ENCODE measurements around the gene SLX4IP. TPM values are rescaled to one million over a fixed set of nuclear protein-coding genes. Genes with fewer than 3 reads are reported as not detected.
A peak's percentile ranks its signal among the peaks of the same experiment; 100 is the strongest.

SLX4IP gene
- polyA plus RNA-seq, 6 donors from 2014 or later, result 1.7 to 3.5 (median 2.5) TPM

GRCh38 chr20:10462516-10462915 lies 27.4 kb downstream of the SLX4IP start:
- no peak overlapping the region for H3K4me3 Mint-ChIP-seq
- no peak overlapping the region for H3K27ac Mint-ChIP-seq
- peaks cover under 1 to 11% (median 2%) of the 10 kb centered on the region in 7 donors for H3K9me3 Mint-ChIP-seq
- peaks cover 0 to 8% (median 2%) of the 10 kb centered on the region in 3 donors for H3K4me1 Mint-ChIP-seq
- ATAC-seq (ENCODE audit: low read depth in 2 of 2), result no peak
- DNase-seq, result no peak
- H3K27me3 Mint-ChIP-seq, result no peaks in the 10 kb centered on the region
- peaks cover 42 to 44% of the 10 kb centered on the region in 2 donors for H3K36me3 Mint-ChIP-seq

- H3K4me1 Mint-ChIP-seq, result peaks cover 2 to 14% (median 4%) of the 10 kb centered on the region in 3 donors
- H3K9me3 Mint-ChIP-seq, result peaks cover 0 to 4% (median 1%) of the 10 kb centered on the region in 7 donors
- H3K27me3 Mint-ChIP-seq, result no peaks in the 10 kb centered on the region
- no peak for DNase-seq
- no peak for ATAC-seq (ENCODE audit: low read depth in 2 of 2)
- no peak overlapping the region for H3K4me3 Mint-ChIP-seq
- peaks cover 37 to 40% of the 10 kb centered on the region in 2 donors for H3K36me3 Mint-ChIP-seq
- peak overlapping the region in 1 of 6 donors; percentile 44 for H3K27ac Mint-ChIP-seq
Observed at GRCh38 chr20:10463622-10464021, 28.5 kb downstream of the SLX4IP start.

GRCh38 chr20:10465135-10465534 lies 30.0 kb downstream of the SLX4IP start:
- Mint-ChIP-seq H3K27ac (no peak overlapping the region), H3K4me1 (peaks cover 2 to 14% (median 6%) of the 10 kb centered on the region in 3 donors), H3K4me3 (no peak overlapping the region), H3K36me3 (peaks cover 25 to 32% of the 10 kb centered on the region in 2 donors), H3K9me3 (peaks cover 0 to 4% (median 0%) of the 10 kb centered on the region in 7 donors), H3K27me3 (no peaks in the 10 kb centered on the region)
- ATAC-seq (ENCODE audit: low read depth in 2 of 2), result no peak
- DNase-seq, result no peak

GRCh38 chr20:10466325-10466724 lies 31.2 kb downstream of the SLX4IP start:
- Mint-ChIP-seq H3K27me3 (no peaks in the 10 kb centered on the region), H3K4me3 (no peak overlapping the region), H3K36me3 (peaks cover 20 to 24% of the 10 kb centered on the region in 2 donors), H3K27ac (no peak overlapping the region), H3K4me1 (peaks cover 2 to 14% (median 6%) of the 10 kb centered on the region in 3 donors), H3K9me3 (peaks cover 0 to 4% (median 0%) of the 10 kb centered on the region in 7 donors)
- DNase-seq, result no peak
- no peak for ATAC-seq (ENCODE audit: low read depth in 2 of 2)

DNA sequence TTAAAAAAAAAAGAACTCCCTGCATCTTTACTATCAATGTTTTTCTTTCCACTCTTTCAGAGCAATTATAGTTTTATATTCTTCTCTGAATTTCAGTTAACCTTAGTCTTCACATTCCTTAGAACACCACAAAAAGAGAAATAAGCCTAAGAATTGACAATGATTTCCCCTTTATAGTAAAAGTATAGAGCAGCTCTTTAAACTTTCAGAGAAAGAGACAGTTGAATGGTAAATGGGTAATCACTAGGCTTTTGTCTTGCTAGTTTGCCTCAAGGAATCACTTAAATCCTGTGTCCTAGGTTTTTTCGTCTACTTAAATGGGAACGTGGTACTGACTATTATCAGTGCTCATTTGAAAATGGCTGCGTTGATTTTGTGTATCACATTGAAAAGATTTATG lies 31.8 kb downstream of the SLX4IP start:
- H3K9me3 Mint-ChIP-seq, result peaks cover 0 to 4% (median 0%) of the 10 kb centered on the region in 7 donors
- no peak overlapping the region for H3K4me3 Mint-ChIP-seq
- H3K4me1 Mint-ChIP-seq, result peaks cover 0 to 14% (median 6%) of the 10 kb centered on the region in 3 donors
- H3K27ac Mint-ChIP-seq, result no peak overlapping the region
- ATAC-seq (ENCODE audit: low read depth in 2 of 2), result no peak
- H3K27me3 Mint-ChIP-seq, result no peaks in the 10 kb centered on the region
- peaks cover 20 to 23% of the 10 kb centered on the region in 2 donors for H3K36me3 Mint-ChIP-seq
- DNase-seq, result no peak

- DNase-seq (no peak), ATAC-seq (ENCODE audit: low read depth in 2 of 2) (no peak)
- H3K4me3 Mint-ChIP-seq, result no peak overlapping the region
- peaks cover 12 to 13% of the 10 kb centered on the region in 2 donors for H3K36me3 Mint-ChIP-seq
- peaks cover 0 to 10% (median 6%) of the 10 kb centered on the region in 3 donors for H3K4me1 Mint-ChIP-seq
- peaks cover 0 to 1% (median 0%) of the 10 kb centered on the region in 7 donors for H3K9me3 Mint-ChIP-seq
- H3K27me3 Mint-ChIP-seq, result no peaks in the 10 kb centered on the region
- H3K27ac Mint-ChIP-seq, result peak overlapping the region in 1 of 6 donors; percentile 8
Observed at GRCh38 chr20:10467681-10468339, 32.7 kb downstream of the SLX4IP start.

DNA sequence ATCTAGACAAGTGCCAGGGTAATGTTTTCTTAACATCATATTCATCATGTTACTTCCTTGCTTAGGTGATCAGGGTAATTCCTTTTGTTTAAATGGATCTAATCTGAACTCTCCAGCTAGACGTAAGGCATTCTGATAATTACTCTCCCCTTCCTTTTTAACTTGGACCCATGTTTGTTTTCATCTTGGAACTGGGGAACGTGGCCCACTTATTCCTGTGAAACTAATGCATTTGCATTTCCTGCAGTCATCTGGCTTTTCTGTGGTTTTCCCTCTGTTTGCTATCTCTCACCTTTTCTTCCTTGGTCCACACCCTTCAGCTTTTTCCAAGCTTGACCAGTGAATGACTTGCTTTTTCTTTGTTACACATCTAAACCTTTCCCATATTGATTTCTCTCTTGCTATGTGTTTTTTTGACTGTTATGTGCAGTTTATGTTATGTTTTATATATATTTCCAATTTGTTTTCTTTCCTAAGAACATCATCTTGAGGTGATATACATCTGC lies 33.3 kb downstream of the SLX4IP start:
- Mint-ChIP-seq H3K4me3 (no peak overlapping the region), H3K4me1 (peaks cover 4 to 7% (median 6%) of the 10 kb centered on the region in 3 donors), H3K9me3 (no peaks in the 10 kb centered on the region), H3K27ac (peak overlapping the region in 1 of 6 donors; percentile 8), H3K36me3 (peaks cover 6 to 8% of the 10 kb centered on the region in 2 donors), H3K27me3 (no peaks in the 10 kb centered on the region)
- DNase-seq (no peak), ATAC-seq (ENCODE audit: low read depth in 2 of 2) (no peak)

GRCh38 chr20:10469056-10469455 lies 34.0 kb downstream of the SLX4IP start:
- H3K27ac Mint-ChIP-seq, result no peak overlapping the region
- DNase-seq (no peak), ATAC-seq (ENCODE audit: low read depth in 2 of 2) (no peak)
- no peak overlapping the region for H3K4me3 Mint-ChIP-seq
- no peaks in the 10 kb centered on the region for H3K27me3 Mint-ChIP-seq
- peaks cover 0 to 6% of the 10 kb centered on the region in 2 donors for H3K36me3 Mint-ChIP-seq
- no peaks in the 10 kb centered on the region for H3K9me3 Mint-ChIP-seq
- H3K4me1 Mint-ChIP-seq, result peaks cover 7 to 12% (median 11%) of the 10 kb centered on the region in 3 donors

GRCh38 chr20:10469599-10469998 lies 34.5 kb downstream of the SLX4IP start:
- peaks cover 9 to 17% (median 16%) of the 10 kb centered on the region in 3 donors for H3K4me1 Mint-ChIP-seq
- DNase-seq, result no peak
- no peaks in the 10 kb centered on the region for H3K9me3 Mint-ChIP-seq
- peaks cover 0 to 6% of the 10 kb centered on the region in 2 donors for H3K36me3 Mint-ChIP-seq
- no peak overlapping the region for H3K27ac Mint-ChIP-seq
- no peaks in the 10 kb centered on the region for H3K27me3 Mint-ChIP-seq
- ATAC-seq (ENCODE audit: low read depth in 2 of 2), result no peak
- no peak overlapping the region for H3K4me3 Mint-ChIP-seq

- ATAC-seq (ENCODE audit: low read depth in 2 of 2) (no peak), DNase-seq (no peak)
- H3K4me3 Mint-ChIP-seq, result no peak overlapping the region
- peaks cover 0 to 6% of the 10 kb centered on the region in 2 donors for H3K36me3 Mint-ChIP-seq
- H3K27ac Mint-ChIP-seq, result peak overlapping the region in 1 of 6 donors; percentile 84
- H3K9me3 Mint-ChIP-seq, result no peaks in the 10 kb centered on the region
- H3K4me1 Mint-ChIP-seq, result peaks cover 15 to 24% (median 23%) of the 10 kb centered on the region in 3 donors
- no peaks in the 10 kb centered on the region for H3K27me3 Mint-ChIP-seq
Observed at GRCh38 chr20:10470276-10470675, 35.2 kb downstream of the SLX4IP start.

DNA sequence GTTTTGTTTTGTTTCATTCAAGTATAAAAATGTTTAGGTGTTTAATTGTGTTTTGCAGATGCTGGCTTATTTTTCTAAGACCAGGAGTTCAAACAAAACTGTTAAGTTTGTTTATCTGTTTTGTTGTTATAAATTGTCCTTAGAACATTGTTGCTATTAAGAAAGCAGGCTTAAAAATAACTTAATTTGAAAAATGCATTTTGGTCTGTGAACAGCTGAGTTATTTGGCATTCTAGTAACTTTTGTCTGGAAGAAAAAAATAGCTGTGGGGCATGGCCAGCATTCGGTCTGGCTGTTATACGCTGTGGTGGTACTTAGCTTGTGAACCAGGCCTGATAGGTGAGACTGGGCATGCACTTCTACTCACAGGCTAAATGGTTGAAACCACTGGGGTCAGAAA lies 37.8 kb downstream of the SLX4IP start:
- Mint-ChIP-seq H3K27ac (no peak overlapping the region), H3K4me3 (no peak overlapping the region), H3K27me3 (no peaks in the 10 kb centered on the region), H3K9me3 (no peaks in the 10 kb centered on the region), H3K4me1 (peaks cover 25 to 39% (median 37%) of the 10 kb centered on the region in 3 donors), H3K36me3 (peaks cover 0 to 6% of the 10 kb centered on the region in 2 donors)
- no peak for DNase-seq
- no peak for ATAC-seq (ENCODE audit: low read depth in 2 of 2)

GRCh38 chr20:10474606-10475184 lies 39.6 kb downstream of the SLX4IP start:
- peak overlapping the region in 2 of 6 donors; percentile 14 to 24 for H3K27ac Mint-ChIP-seq
- H3K27me3 Mint-ChIP-seq, result no peaks in the 10 kb centered on the region
- peaks cover 19 to 37% (median 33%) of the 10 kb centered on the region in 3 donors for H3K4me1 Mint-ChIP-seq
- peaks cover 0 to 6% of the 10 kb centered on the region in 2 donors for H3K36me3 Mint-ChIP-seq
- H3K9me3 Mint-ChIP-seq, result no peaks in the 10 kb centered on the region
- peak overlapping the region in 3 of 8 donors; percentile 15 to 33 (median 21) for H3K4me3 Mint-ChIP-seq
- ATAC-seq (ENCODE audit: low read depth in 2 of 2), result no peak
- no peak for DNase-seq

GRCh38 chr20:10475225-10475624 lies 40.1 kb downstream of the SLX4IP start:
- DNase-seq (no peak), ATAC-seq (ENCODE audit: low read depth in 2 of 2) (no peak)
- peak overlapping the region in 1 of 6 donors; percentile 24 for H3K27ac Mint-ChIP-seq
- peaks cover 0 to 1% of the 10 kb centered on the region in 2 donors for H3K36me3 Mint-ChIP-seq
- peaks cover 19 to 40% (median 33%) of the 10 kb centered on the region in 3 donors for H3K4me1 Mint-ChIP-seq
- H3K27me3 Mint-ChIP-seq, result no peaks in the 10 kb centered on the region
- H3K9me3 Mint-ChIP-seq, result no peaks in the 10 kb centered on the region
- H3K4me3 Mint-ChIP-seq, result peak overlapping the region in 3 of 8 donors; percentile 12 to 25 (median 15)

DNA sequence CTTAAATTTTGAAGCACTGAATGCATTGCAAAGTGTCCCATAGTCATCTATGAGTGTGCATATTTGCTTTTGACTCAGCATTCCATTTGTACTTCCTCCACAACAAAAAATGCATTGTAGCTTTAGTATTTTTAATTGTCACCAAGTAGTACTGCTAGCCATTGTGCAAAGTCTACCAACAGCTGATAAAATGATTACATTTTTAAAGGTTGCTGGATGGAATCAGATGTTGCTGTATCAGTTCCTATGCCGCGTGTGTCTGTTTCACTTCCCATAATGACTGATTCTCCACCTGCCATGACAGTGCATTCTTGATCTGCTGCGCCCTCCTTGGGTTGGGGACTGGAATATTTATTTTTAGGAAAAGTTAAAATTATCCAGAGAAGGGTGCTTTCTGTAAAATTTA lies 41.2 kb downstream of the SLX4IP start:
- Mint-ChIP-seq H3K36me3 (no peaks in the 10 kb centered on the region), H3K27me3 (no peaks in the 10 kb centered on the region), H3K9me3 (no peaks in the 10 kb centered on the region), H3K4me3 (no peak overlapping the region), H3K27ac (no peak overlapping the region), H3K4me1 (peaks cover 19 to 40% (median 33%) of the 10 kb centered on the region in 3 donors)
- DNase-seq, result peak; percentile 29
- peak; percentile 79 to 96 for ATAC-seq (ENCODE audit: low read depth in 2 of 2)

Measured in naive B cell (primary cell).